ENCODE results near the gene CCR6.

CCR6 gene

GRCh38 chr6:167157414-167157813 is 34.5 kb downstream of the CCR6 start:
- TF ChIP-seq, protein P1, sequence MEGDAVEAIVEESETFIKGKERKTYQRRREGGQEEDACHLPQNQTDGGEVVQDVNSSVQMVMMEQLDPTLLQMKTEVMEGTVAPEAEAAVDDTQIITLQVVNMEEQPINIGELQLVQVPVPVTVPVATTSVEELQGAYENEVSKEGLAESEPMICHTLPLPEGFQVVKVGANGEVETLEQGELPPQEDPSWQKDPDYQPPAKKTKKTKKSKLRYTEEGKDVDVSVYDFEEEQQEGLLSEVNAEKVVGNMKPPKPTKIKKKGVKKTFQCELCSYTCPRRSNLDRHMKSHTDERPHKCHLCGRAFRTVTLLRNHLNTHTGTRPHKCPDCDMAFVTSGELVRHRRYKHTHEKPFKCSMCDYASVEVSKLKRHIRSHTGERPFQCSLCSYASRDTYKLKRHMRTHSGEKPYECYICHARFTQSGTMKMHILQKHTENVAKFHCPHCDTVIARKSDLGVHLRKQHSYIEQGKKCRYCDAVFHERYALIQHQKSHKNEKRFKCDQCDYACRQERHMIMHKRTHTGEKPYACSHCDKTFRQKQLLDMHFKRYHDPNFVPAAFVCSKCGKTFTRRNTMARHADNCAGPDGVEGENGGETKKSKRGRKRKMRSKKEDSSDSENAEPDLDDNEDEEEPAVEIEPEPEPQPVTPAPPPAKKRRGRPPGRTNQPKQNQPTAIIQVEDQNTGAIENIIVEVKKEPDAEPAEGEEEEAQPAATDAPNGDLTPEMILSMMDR (IDR thresholded peaks at IDR 0.05; ENCODE audit: low read depth, low read length) = no peak
- H3K4me3 ChIP-seq (replicated peaks in 1 of 2; ENCODE audit: low read depth in 2 of 2, low read length in 2 of 2) = no peak overlapping the region
- DNase-seq (ENCODE audit: low read depth in 2 of 2) = no peak

DNA sequence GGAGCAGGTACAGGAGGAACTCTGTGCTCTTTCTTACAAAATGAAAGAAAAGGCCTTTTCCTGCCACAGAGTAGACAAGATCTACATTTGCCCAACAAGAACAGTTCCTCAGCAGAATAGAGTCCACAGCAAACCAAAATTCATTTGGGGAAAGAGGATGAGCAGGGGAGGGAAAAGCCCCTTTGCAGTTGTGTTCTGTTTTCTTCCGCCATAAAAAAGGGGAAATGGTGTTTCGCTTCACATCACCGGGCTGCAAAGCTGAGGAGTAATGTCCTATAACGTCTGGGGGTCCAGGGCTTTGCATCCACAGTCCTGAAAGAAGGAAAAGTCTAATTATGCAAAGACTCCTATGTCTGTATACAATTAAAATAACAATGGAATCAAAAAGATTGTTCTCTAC is 35.0 kb downstream of the CCR6 start, which contains the start of gene GPR31:
Gene GPR31 (minus strand): TSS at position 118 of the 400 bp plus-strand sequence. CDS start 149 bp downstream, outside the sequence.
- DNase-seq (ENCODE audit: low read depth in 2 of 2) = no peak
- H3K4me3 ChIP-seq (replicated peaks in 1 of 2; ENCODE audit: low read depth in 2 of 2, low read length in 2 of 2) = no peak within 1 kb of the TSS
- TF ChIP-seq, protein P1 (IDR thresholded peaks at IDR 0.05; ENCODE audit: low read depth, low read length) = no peak

- DNase-seq (ENCODE audit: low read depth in 2 of 2) = no peak
- TF ChIP-seq, protein P1 (IDR thresholded peaks at IDR 0.05; ENCODE audit: low read depth, low read length) = no peak
- H3K4me3 ChIP-seq (replicated peaks in 1 of 2; ENCODE audit: low read depth in 2 of 2, low read length in 2 of 2) = no peak overlapping the region
These were observed 39.1 kb downstream of the CCR6 start for GRCh38 chr6:167161851-167162467.

DNA sequence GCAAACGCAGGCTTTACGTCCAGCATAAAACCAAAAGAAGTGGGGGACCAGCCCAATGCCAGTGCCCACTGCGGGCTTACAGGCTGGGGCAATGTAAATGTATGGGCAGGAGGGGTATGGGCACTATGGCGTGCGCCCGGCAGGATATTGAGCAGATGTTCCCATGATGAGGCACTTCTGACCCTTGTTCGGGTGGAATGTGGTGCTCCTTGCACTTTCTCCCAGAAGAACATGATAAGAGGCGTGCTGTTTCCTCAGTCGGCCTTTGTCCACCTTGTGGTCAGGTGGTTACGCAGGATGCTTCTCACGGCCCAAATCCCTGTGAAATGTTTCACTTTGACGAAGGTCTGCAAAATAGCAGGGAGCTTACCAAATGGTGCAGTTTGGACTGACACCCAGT is 39.7 kb downstream of the CCR6 start:
- TF ChIP-seq, protein P1 (IDR thresholded peaks at IDR 0.05; ENCODE audit: low read depth, low read length) = no peak
- no peak overlapping the region for H3K4me3 ChIP-seq (replicated peaks in 1 of 2; ENCODE audit: low read depth in 2 of 2, low read length in 2 of 2)
- no peak for DNase-seq (ENCODE audit: low read depth in 2 of 2)

DNA sequence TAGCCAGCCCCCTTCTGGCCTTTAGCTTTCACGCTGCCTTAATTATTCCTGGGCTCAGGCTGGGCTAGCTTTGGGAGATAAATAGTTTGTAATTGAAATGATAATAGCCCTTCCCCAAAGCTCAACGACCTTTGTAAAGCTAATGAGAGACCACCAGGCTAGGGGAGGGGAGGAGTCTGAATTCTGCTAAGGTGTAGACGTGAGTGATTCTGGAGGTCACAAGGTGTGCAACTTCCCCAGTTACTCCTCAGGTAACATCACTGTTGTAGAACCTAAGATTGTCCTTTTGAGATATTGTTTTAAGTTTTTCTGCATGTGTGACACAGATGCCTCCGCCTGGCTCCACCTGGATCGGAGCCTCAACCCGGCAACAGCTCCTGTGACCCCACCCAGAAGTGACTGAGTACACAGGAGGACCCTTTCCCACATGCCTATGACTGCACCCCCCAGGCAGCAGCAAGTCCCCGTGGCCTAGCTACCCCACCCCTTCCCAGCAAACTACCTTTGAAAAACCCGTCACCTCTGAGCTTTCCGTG is 40.6 kb downstream of the CCR6 start:
- TF ChIP-seq, protein P1 (IDR thresholded peaks at IDR 0.05; ENCODE audit: low read depth, low read length) = no peak
- DNase-seq (ENCODE audit: low read depth in 2 of 2) = no peak
- no peak overlapping the region for H3K4me3 ChIP-seq (replicated peaks in 1 of 2; ENCODE audit: low read depth in 2 of 2, low read length in 2 of 2)

GRCh38 chr6:167164261-167164660 is 41.4 kb downstream of the CCR6 start:
- DNase-seq (ENCODE audit: low read depth in 2 of 2) = no peak
- H3K4me3 ChIP-seq (replicated peaks in 1 of 2; ENCODE audit: low read depth in 2 of 2, low read length in 2 of 2) = no peak overlapping the region
- TF ChIP-seq, protein P1 (IDR thresholded peaks at IDR 0.05; ENCODE audit: low read depth, low read length) = no peak
